Activated CD4-positive, CD25-positive, alpha-beta regulatory T cell (primary cell): ENCODE results near the gene ITGB6.

Experiments used
- DNase-seq, 4 experiments: peaks; one replicate each; lab custom pipeline; 2025; lab: John Stamatoyannopoulos, UW

ITGB6 gene

DNA sequence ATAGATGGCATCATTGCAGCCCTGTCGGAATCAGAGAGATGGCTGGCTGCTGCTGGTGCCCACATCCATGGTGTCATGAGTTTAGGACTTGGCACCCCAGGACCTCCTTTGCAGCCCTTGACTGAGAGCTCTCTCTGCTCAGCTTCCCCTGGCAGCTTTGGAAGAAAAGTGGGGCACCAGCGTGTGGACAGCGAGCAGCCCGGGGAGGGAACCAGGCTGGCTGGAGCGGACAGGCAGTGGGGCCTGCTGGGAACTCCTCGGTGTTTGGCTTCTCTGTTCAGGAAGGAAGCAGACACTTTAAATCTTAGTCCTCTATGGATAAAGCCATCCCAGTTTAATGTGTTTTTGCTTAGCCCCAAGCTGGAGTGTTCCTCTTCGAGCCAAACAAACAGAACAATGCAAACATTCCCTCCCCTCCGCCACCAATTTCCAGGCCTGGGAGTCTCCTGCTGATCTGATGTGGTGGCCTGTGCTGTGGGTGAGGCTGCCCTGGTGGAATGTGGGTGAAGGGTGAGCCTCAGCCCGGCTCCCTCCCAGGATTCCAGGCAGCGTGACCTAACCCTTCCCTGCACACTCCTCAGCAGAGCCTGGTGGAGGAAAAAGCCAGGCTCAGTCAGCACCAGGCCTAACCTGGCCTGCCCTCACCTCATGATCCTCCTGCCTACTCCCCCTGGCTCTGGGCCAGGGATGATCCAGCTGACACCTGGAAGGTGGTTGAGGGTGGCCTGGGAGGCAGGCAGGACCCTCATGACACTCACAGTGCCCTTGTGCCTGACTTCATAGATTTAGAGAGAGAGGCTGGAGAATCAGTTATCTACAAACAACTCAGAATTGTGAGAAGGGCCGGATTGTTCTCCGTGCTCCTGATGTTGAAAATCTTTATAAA lies 21.6 kb upstream of the ITGB6 start:
- DNase-seq, result no peak

DNA sequence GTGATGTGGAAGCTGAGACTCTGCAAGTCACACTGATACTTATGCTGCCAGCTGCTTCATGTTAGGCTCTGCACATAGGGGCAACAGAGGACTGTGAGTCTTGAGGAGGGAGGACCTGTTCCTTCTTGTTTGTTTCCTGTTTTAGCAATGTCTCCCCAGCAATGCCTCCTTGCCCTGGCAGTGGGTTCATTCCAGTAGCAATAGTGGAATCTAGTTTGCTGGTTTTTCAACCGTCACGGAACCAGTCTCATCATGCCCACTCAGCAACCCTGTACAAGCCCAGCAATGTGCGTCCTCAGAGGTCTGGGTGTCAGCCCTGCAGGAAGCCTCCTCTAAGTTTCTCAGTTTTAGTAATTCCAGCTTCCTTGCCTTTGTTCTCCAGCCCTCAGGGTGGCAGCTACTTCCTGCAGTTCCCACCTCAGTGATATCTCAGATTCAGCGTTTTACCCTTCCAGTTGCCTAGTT lies 20.5 kb upstream of the ITGB6 start:
- no peak for DNase-seq

DNA sequence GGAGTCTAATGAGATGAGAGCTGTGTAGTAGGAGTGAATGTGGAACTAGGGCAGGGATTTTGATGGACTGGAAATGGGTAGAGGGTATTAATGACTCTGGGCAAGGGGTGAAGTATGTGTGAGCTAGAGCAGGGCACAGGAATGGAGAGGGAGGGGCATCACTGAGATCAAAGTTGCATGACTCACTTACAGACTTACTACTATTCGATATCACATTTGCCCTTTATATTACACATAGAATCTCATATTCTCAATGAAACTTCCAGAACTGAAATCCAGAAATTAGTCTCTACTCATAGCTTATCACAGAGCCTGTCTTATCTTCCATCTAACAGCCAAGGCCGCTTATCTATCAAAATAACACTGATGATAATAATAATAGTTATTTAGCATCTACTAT lies 20.0 kb upstream of the ITGB6 start:
- DNase-seq, result no peak

DNA sequence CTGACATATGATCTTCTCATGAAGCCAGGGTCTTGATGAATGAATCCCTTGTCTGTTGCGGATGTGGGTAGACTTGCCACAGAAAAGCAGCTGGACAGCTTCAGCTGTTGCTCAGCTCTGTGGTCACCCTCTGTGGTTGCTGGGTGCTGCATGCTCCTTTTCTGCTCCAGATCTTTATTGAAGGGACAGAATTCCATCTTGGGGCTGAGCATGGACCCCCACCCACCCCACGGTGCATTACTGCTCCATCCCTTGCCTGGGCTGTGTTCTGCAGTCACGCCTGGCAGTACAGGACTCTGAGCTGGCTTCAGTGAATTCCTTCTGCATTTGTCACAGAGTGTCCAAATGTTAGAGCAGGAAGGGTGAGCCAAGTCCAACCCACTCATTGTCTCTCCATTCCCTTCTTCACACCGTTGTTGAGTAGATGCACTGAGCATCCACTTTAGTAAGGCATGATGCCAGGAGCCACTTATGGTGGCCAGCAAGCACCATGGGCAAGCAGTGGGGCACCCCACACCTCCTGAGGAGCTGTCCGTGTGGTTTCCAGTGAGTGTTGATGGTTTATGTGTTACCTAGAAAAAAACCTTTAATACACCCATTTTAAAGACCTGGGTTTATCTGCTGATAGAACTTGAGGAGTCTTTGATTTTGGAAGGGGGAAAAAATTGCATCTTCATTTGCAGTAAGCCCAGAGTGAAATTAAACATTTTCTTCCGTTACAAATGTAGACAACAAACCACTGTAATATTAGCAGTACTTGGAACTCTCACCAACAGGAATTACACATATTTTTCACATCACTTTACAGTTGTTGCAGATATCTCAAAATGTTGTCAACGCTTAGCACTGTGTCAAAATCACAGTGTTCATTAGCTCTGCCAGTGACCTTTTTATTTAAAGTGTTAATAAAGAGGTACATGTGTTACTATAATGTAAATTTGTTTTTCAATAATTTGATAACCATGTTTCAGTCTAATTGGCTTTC lies 14.7 kb upstream of the ITGB6 start:
- no peak for DNase-seq

DNA sequence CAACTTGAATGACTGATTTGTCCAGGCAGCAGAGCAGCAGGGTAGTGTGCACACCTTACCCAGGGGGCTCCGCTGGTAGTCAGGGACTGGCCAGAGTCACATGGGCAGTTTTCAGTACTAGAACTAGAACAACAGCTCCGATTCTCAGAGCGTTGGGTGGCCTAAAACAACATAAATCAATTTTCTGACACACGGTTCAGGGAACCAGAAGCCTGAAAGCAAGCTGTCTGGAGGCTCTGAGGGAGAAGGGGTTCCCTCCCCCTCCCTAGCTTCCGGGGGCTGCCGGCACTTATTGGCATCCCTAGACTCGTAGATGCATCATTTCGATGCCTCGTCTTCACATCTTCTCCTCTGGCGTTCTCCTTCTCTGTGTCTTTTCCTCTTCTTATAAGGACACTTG lies 13.4 kb upstream of the ITGB6 start:
- DNase-seq, result no peak

DNA sequence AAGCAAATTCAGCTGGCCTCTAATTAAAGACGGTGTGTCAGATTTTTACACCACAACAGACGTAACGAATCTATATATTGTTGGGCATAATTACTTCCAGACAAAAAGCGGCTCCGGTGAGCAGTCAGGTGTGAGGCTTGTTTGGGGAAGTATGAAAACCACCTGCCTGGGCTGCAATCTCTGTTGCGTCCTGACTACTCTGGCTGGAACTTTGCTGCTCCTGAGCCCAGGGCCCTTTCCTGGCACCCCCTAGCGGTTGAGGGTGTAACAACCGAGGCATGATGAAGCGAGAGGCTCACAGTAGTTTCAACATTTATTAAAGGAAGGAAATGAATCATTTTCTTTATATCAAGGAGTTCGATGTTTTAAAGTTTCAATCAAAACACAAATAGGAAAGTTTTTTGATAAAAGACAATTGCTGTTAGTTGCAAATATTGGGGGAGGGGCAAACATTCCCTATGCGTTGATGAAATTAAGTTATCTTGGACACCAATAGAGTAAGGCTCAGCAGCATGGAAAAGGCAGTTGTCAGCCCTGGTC lies 10.6 kb upstream of the ITGB6 start:
- peak; percentile 6 to 40 (median 25) for DNase-seq

DNA sequence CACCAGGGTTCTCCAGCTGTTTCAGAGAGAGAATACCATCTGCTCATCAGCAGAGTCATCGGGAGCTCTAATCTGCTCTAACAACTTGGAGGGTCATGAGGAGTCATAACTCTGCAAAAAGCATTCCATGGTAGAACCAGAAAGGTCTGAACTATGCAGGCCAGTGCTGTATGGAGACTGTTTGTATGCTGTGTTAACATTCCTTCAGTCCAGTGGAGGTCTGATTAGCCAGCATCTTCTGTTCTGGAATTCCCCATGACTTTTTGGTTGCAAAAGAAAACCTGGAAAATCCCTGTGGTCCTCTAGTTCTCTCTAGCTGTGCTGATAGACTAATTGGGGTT lies 9.4 kb upstream of the ITGB6 start:
- DNase-seq, result no peak

DNA sequence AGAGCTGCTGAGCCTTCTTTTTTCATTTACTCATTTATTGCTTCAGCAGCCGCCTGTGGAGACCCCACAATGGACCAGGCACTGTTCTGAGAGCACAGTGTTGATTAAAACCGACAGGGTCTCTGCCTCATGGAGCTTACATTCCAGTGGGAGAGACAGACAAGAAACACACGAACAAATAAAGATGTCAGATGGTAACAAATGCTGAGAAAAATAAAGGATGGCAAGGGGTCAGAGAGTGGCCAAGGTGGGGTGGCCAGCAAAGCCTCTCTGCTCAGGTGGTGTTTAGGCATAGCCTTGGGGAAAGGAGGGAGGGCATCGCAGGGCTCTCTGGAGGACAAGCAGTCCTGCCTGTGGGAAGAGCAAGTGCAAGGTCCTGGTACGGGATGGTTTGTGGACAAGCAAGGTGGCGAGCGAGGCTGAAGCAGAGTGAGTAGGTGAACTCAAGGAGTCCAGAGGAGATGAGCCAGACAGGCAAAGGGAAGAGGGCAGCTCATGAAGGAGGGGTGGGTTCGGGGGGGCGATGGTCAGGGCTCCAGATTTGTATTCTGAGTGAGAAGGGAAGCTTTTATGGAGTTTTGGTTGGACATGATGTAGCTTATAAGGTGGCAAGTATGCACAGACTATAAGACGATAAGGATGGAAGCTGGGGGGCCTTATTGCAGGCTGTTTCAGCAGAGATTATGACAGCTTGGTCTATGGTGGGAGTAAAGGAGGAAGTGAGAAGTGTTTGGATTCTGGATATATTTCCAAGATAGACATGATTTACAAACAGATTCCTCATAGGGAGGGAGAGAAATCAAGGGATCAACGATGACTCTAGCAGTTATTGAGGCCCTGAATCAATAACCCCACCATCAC lies 8.8 kb upstream of the ITGB6 start:
- DNase-seq, result no peak

DNA sequence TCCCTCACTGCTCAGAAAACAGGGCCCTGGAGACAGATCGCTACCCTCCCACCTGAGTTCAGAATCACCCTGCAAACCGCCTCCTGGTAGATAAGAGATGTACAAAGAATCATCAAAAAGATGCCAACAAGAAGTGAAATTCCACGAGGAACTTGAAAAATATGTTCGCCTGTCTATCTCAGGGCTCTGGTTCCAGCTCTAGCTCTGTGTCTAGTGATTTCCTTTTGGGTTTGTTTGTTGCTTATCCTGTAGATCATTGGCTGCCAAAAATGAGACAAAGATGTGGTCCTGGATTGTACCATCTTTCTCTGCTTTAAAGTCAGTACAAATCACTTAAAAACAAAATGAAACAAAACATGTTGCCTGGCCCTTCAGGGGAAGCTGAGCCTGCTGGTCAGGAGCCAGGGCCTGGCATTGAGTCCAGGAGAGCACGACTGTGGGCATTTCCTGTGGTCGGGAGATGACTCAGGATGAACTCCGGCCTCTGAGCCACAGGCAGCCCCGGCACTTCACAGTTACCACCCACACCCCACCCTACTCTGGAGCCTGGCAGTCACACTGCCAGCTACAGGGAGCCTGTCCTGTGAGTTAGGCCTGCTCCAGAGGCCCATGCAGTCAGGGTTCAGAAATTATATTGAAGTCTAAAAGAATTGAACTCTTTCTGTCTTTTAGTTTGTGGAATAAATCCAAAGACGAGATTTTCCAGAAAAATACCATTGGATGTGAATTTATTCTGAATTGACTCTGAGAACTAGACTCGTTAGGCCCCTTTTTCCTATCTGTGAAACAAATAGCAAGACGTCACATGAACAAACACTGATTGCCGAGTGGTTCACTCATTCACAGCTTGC lies 8.0 kb upstream of the ITGB6 start:
- DNase-seq, result no peak

DNA sequence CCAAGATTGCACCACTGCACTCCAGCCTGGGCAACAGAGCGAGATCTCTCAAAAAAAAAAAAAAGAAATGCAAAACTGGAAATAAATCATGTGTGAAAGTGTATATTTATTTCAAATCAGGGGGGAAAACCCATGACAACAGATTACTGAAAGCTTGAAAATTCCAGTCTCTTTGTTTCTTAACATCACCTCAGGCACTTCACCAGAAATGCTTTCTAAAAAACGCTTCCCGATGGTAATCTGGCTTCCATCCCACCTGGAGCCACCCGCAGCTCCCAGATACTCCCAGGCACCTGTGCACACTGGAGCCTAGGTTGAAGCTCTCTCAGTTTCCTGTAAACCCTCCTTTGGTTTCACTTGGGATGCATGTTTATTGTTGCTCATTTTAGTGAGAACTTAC lies 7.2 kb upstream of the ITGB6 start:
- no peak for DNase-seq

DNA sequence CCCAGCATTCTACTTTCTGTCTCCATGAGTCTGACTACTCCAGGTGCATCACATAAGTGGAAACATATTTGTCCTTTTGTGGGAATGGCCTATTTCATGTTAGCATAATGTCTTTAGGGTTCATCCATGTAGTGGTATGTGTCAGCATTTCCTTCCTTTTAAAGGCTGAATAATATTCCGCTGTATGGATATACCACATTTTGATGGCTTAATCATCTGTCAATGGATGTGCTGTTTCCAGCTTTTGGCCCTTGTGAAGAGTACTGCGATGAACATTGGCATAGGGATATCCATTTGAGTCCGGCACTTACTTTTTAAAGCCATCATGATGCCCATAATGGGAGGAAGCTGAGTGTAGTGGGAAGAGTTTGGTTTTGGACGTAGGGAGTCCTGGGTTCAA lies 6.4 kb upstream of the ITGB6 start:
- DNase-seq, result no peak

DNA sequence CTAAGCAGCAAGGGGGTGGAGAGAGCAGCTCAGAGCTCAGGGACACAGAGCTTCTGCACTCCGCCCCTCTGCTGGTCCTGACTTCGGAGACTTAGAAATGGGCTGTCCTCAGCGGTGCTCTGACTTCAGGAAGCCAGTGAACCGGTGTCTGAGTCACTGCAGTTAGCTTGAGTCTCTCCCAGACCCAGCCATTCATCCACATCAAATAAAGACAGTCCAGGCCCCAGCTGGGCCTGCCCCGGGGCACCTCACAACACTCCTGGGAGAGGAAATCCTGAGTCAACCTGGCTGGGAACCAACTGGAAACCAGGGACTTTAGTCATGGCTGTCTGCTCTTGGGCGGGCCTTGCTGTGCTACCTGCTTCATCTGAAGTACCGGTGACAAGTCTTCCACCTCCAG lies 5.4 kb upstream of the ITGB6 start:
- no peak for DNase-seq

DNA sequence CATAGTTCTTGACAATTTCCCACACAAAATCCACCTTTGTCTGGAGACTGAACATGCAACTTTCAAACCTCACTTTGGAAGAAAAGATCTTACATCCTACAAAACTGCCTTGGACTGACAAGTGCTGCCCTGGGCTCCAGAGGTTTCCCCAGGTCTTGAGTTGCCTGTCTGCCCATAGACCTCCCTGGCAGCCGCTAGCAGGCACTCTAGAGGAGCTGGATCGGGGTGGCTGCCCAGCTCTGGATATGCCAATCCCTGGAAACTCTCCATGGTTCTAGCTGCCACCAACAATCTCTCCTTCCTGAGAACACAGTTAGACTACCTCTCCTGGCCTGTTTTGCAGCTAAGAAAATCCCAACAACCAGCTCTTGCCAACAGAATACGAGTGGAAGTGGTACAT lies 3.4 kb upstream of the ITGB6 start:
- DNase-seq, result no peak

DNA sequence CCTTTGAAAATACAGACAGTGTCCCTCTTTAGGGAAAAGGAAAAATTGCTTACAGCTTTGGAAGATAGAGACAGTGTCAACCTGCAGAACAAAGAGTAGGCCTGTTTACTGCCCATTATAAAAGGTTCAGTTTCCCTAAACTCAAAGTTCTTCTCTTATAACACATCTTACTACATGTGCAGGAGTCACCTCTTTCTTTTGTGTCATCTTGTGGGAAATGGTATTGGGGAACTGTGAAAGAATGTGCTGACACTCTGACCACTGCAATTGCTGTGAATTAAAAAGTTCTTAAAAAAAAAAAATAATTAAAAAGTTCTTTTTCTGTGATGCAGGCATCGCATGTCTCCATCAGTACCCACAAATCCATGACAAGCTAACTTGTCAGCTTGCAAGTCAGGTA lies 2.9 kb upstream of the ITGB6 start:
- no peak for DNase-seq

DNA sequence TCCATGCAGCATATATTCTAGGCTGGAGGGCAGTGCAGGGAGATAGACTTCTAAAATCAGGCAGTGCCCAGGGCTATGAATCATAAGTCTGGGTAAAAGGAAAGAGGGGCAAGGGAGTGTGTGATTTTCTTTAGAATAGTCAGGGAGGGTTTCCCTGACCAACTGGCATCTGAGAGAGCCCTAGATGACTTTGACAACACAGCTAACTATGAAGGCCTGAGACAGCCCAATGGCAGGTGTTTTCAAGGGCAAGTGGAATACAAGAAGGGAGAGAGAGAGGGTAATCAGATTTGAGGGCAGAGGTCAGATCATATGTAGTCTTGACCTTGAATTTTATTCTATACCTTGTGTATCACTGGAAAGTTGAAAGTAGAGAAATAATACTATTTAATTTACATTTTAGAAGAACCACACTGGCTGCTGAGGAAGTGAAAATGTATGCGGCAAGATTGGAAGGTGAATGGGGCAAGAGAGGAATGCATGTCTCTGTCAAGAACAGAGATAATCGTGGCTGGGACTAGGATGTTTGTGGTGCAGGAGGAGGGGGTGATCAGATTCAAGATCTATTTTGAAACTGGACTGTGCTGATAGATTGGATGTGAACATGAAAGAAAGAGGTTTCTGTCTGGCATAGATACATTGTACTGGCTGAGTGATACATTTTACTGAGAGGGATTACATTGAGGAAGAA lies 1.9 kb upstream of the ITGB6 start:
- no peak for DNase-seq

DNA sequence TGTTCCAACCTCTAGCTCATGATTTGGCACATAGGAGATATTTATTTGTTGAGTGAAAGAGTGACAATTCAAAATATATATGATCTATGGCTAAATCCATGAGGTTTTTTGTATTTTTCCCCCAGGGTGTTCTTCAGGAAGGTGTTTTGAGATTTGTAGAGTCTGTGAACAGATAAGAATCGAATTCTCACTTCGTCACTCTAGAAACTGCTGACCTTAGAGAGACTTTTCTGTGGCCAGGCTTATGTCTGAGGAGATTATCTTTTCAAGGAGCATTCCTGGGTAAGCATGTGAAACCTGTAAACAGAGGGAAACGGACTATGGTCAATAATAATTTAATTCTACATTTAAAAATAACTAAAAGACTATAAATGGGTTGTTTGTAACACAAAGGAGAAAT lies 849 bp upstream of the ITGB6 start:
- no peak for DNase-seq

DNA sequence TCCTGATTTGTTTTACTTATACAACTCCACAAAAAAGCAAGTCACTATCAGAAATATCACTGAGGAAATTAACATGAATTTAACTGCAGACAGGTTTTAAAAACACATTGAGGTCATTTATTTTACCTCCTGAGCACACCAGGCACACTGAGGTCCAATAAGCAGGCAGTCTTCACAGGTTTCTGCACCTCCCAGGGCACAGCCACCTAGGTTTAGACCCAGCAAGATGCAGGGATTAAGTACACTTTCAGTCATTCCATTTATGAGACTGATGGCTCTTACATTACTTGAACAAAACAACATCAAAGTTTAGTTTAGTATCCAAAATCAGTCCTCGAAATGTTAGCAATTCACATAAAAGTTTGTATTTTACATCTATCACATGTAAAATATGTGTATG lies 1.0 kb downstream of the ITGB6 start:
- DNase-seq, result no peak

DNA sequence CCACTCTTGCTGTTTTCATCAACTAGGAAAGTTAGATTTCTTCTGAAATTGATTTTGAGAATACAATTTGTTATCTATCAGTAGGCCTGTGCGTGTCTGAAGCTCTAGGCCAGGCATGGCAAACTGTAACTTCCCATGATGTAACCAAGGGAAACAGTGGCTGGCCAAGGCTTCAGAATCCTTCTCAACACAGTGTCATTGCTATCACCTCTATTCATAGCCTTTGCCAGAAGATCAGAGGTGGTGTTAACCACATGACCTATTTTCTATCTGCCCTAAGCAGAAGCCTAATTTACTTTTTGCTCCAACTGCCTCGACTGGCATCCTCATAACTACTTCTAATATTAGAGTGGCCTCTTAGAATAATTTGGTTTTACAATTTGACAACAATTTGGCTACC lies 2.5 kb downstream of the ITGB6 start:
- no peak for DNase-seq

DNA sequence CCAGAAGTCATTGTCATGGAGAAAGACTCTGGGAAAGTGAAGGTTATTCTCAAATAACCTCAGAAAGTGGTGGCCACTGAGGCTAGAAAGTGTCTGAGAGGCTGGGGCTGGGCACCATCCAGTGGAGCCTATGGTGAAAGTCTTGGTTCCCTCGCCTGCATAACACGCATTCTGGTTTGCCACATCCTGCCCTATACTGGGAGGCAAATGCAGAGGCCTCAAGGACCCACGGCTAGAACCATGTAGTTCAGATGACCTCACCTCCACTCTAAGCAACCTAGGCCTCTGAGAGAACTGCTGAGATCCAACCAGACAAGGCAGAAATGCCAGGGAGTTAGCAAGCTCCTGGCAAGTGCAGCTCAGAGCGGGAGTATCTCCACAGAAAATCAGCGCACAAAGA lies 5.1 kb downstream of the ITGB6 start:
- DNase-seq, result no peak

DNA sequence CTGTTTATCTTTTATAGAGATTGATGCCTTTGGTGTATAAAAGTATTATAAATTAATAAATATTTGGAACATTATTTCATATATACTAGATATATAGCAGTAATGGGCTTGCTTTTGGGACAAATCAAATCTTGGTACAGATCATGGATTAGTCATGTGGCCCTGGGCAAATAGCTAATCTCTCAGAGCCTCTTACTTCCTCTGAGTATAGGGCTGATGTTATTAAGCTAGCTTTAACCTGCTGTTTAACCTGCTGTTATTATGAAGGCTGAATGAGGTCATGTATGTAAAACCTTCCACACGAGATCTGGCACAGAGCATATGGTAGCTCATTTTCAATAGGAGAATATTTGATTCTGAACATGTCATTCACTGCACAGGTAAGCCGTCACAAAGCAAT lies 5.7 kb downstream of the ITGB6 start:
- no peak for DNase-seq
